ENCODE data around the gene MAEA.

The MAEA gene

GRCh38 chr4:1348746-1349145, 59.1 kb downstream of the MAEA start:
- H3K9ac ChIP-seq: peak overlapping the region in 10 of 11 experiments; percentile 5 to 96 (median 77); a peak in 9 of 22 replicates
- H3K36me3 ChIP-seq: peaks cover 0 to 26% (median 0%) of the 10 kb centered on the region in 11 experiments; a peak in 7 of 22 replicates
- H3K9me3 ChIP-seq (replicated peaks in 1 of 11): no peaks in the 10 kb centered on the region
- peak overlapping the region in 1 of 10 experiments; percentile 95; a peak in 2 of 20 replicates for H3K4me3 ChIP-seq
- peaks cover 37 to 65% (median 51%) of the 10 kb centered on the region in 10 experiments for H3K4me1 ChIP-seq
- H3K27ac ChIP-seq: peak overlapping the region in 4 of 11 experiments; percentile 21 to 95 (median 93); a peak in 4 of 22 replicates
- no peak for TF ChIP-seq Cebpa-rat (IDR thresholded peaks at IDR 0.05)
- peaks cover 0 to 17% (median 5%) of the 10 kb centered on the region in 11 experiments; a peak in 8 of 22 replicates for H4K20me1 ChIP-seq
- H3K27me3 ChIP-seq: no peaks in the 10 kb centered on the region
- peak overlapping the region; percentile 76 to 97 (median 91) for H3K4me2 ChIP-seq

DNA sequence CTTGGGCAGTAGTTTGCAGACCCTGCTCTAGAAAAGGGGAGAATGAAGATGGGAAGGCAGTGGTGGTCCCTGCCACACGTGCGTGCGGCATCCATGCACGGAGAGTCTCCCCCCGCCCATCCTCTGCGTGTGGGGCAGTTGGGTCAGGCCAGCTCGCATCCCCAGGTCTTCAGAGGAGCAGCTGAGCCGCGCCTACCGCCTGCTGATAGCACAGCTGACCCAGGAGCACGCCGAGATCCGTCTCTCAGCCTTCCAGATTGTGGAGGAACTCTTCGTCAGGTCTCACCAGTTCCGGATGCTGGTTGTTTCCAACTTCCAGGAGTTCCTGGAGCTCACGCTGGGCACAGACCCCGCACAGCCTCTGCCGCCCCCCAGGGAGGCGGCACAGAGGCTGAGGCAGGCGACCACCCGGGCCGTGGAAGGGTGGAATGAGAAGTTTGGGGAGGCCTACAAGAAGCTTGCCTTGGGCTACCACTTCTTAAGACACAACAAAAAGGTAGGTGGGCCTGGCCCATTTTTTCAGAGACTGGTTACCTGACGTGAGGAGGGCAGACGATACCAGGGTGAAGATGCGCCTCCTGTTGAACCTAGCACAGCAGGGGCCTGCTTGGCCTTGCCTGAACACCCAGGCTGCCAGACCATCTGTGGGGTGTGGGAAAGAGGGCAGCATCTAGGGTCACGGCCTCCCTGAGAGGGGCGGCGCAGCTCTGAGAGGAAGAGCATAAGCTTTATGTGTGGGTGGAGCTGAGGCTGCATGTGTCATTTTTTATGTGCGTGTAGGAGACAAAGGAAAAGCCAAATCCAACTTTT, 59.9 kb downstream of the MAEA start:
- Histone ChIP-seq H3K27me3 (no peaks in the 10 kb centered on the region), H3K4me1 (peaks cover 36 to 63% (median 51%) of the 10 kb centered on the region in 10 experiments), H3K36me3 (peaks cover 0 to 29% (median 0%) of the 10 kb centered on the region in 11 experiments; a peak in 7 of 22 replicates), H3K9me3 (replicated peaks in 1 of 11) (no peaks in the 10 kb centered on the region), H3K4me2 (peak overlapping the region in 10 of 11 experiments; percentile 76 to 97 (median 90); a peak in 12 of 22 replicates), H3K4me3 (no peak overlapping the region), H3K27ac (no peak overlapping the region; a peak in 1 of 22 replicates), H3K9ac (peak overlapping the region in 6 of 11 experiments; percentile 11 to 67 (median 38); a peak in 8 of 22 replicates), H4K20me1 (peaks cover 0 to 20% (median 7%) of the 10 kb centered on the region in 11 experiments; a peak in 8 of 22 replicates)
- TF ChIP-seq Cebpa-rat (IDR thresholded peaks at IDR 0.05): no peak

DNA sequence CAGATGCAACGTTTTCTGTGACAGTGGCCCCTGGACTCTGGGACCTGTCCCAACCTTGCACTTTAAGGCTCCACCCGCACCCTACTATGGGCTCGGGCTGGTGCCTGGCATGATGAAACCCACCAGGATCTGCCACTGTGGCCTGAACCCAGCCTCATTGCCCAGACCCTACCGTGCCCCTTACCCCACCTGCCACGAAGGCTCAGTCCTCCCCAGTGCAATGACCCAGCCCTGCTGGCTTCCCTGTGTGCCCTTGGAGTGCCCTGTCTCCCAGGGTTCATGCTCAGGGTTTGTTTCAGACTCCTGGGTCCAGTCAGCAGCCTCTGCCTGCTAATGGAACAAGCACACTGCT, 60.5 kb downstream of the MAEA start:
- no peak for TF ChIP-seq Cebpa-rat (IDR thresholded peaks at IDR 0.05)
- H3K36me3 ChIP-seq: peaks cover 0 to 35% (median 4%) of the 10 kb centered on the region in 11 experiments; a peak in 10 of 22 replicates
- H3K4me2 ChIP-seq: peak overlapping the region in 4 of 11 experiments; percentile 33 to 97 (median 94); a peak in 7 of 22 replicates
- peaks cover 0 to 26% (median 7%) of the 10 kb centered on the region in 11 experiments; a peak in 8 of 22 replicates for H4K20me1 ChIP-seq
- no peaks in the 10 kb centered on the region for H3K27me3 ChIP-seq
- no peak overlapping the region; a peak in 1 of 22 replicates for H3K27ac ChIP-seq
- H3K4me3 ChIP-seq: no peak overlapping the region
- H3K9me3 ChIP-seq (replicated peaks in 1 of 11): no peaks in the 10 kb centered on the region
- H3K9ac ChIP-seq: peak overlapping the region in 4 of 11 experiments; percentile 30 to 67 (median 41); a peak in 4 of 22 replicates
- H3K4me1 ChIP-seq: peaks cover 30 to 58% (median 45%) of the 10 kb centered on the region in 10 experiments

GRCh38 chr4:1351854-1352566, 62.3 kb downstream of the MAEA start:
- Histone ChIP-seq H3K36me3 (peaks cover 0 to 47% (median 7%) of the 10 kb centered on the region in 11 experiments; a peak in 11 of 22 replicates), H3K27ac (no peak overlapping the region; a peak in 1 of 22 replicates), H3K9me3 (replicated peaks in 1 of 11) (no peaks in the 10 kb centered on the region), H3K4me2 (peak overlapping the region; percentile 26 to 66 (median 49); a peak in 20 of 22 replicates), H3K4me3 (no peak overlapping the region), H3K9ac (peak overlapping the region in 4 of 11 experiments; percentile 14 to 36 (median 21); a peak in 2 of 22 replicates), H3K4me1 (peaks cover 25 to 51% (median 39%) of the 10 kb centered on the region in 10 experiments), H3K27me3 (no peaks in the 10 kb centered on the region), H4K20me1 (peaks cover 0 to 39% (median 7%) of the 10 kb centered on the region in 11 experiments; a peak in 9 of 22 replicates)
- TF ChIP-seq Cebpa-rat (IDR thresholded peaks at IDR 0.05): no peak

DNA sequence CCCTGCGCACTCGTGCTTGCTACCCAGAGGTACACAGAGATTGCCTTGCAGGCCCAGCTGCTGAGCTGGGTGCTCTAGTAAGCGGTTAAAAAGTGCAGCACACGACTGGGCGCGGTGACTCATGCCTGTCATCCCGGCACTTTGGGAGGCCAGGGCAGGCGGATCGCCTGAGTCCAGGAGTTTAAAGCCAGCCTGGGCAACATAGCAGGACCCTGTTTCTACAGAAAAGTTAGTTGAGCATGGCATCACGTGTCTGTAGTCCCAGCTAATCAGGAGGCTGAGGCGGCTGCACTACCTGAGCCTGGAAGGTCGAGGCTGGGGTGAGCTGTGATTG, 62.8 kb downstream of the MAEA start:
- H3K4me2 ChIP-seq: no peak overlapping the region
- H4K20me1 ChIP-seq: peaks cover 0 to 44% (median 7%) of the 10 kb centered on the region in 11 experiments; a peak in 9 of 22 replicates
- H3K27ac ChIP-seq: no peak overlapping the region
- no peak overlapping the region for H3K9ac ChIP-seq
- H3K36me3 ChIP-seq: peaks cover 0 to 51% (median 7%) of the 10 kb centered on the region in 11 experiments; a peak in 11 of 22 replicates
- TF ChIP-seq Cebpa-rat (IDR thresholded peaks at IDR 0.05): no peak
- H3K4me1 ChIP-seq: peaks cover 24 to 51% (median 40%) of the 10 kb centered on the region in 10 experiments
- H3K9me3 ChIP-seq (replicated peaks in 1 of 11): no peaks in the 10 kb centered on the region
- H3K4me3 ChIP-seq: no peak overlapping the region
- no peaks in the 10 kb centered on the region for H3K27me3 ChIP-seq

DNA sequence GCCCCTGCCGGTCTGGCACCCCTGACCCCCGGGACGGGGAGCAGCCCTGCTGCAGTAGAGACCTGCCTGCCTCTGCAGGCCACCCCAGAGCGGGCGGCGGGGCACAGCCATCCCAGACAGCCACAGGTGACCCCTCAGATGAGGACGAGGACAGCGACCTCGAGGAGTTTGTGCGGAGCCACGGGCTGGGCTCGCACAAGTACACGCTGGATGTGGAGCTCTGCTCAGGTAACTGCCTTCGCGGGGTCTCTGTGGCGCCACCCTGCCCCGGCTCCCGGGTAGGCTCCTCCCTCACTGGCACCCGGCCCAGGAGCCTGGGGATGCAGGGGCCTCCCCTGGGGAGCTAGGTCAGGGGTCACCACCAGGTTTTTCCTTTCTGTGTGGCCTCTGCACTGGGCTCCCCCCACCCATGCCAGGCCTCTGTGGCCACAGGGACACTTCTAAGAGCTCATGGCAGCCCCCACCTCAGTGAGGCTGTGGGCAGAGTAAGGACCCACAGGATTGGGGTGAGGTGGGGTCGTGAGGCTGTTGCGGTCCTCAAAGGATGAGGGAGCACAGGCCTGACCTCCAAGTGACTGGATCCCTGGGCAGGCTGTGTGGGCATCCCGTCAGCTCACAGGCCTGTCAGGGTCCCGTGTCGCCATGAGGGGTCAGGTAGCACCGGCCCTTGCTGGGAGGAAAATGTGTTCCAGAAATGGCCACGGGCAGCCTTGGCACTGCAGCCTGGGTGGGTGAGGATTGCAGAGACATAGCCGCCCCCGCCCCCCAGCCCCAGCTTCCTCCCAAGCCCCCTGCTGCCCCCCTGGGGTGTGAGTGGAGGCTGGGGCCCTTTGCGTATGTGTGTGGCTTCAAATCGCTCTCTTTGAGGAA, 63.7 kb downstream of the MAEA start:
- Histone ChIP-seq H4K20me1 (peaks cover 0 to 49% (median 7%) of the 10 kb centered on the region in 11 experiments; a peak in 9 of 22 replicates), H3K4me1 (peaks cover 22 to 51% (median 38%) of the 10 kb centered on the region in 10 experiments), H3K4me2 (no peak overlapping the region), H3K36me3 (peaks cover 0 to 60% (median 7%) of the 10 kb centered on the region in 11 experiments; a peak in 11 of 22 replicates), H3K9ac (peak overlapping the region in 1 of 11 experiments; percentile 24; a peak in 1 of 22 replicates), H3K9me3 (replicated peaks in 1 of 11) (no peaks in the 10 kb centered on the region), H3K27ac (no peak overlapping the region), H3K27me3 (no peaks in the 10 kb centered on the region), H3K4me3 (no peak overlapping the region)
- no peak for TF ChIP-seq Cebpa-rat (IDR thresholded peaks at IDR 0.05)

DNA sequence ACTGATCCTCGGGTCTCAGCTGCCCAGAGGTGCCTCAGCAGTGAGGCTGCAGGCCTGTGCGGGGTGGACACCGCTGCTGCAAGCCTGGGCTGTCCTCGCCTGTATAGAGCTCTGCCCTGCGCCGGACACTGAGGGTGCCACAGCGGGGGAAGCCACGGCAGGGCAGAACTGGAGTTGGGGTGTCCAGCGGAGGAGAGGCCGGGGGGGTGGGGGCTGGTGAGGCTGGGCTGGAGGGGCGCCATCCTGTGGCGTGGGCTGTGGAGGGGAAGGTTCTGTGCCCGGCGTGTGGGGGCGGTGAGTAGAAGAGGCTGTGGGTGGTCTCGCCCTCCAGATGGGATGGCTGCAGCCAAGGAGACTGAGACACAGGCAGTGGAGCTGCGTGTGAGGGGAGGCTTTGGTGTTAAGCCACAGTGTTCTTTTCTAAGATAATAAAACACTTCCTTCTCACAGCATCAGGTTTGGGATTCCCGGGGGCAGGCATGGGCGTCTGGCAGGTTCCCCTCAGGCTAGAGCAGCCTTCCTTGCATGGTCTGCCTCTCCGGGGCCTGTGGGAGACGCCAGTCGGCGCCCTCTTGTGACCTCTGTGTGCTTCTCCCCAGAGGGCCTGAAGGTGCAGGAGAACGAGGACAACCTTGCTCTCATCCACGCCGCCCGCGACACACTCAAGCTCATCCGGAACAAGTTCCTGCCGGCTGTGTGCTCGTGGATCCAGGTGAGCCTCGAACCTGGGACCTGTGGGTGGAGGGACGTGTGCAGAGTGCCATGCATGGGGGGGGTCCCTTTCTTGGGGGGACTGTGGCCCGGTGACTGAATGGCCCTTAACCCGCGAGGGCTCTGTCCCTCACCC, 64.7 kb downstream of the MAEA start:
- Histone ChIP-seq H3K4me1 (peaks cover 13 to 51% (median 38%) of the 10 kb centered on the region in 10 experiments), H3K4me3 (no peak overlapping the region), H3K27me3 (peaks cover 0 to 3% (median 0%) of the 10 kb centered on the region in 11 experiments; a peak in 1 of 22 replicates), H3K9ac (no peak overlapping the region), H3K9me3 (replicated peaks in 1 of 11) (no peaks in the 10 kb centered on the region), H3K4me2 (no peak overlapping the region), H3K27ac (no peak overlapping the region), H3K36me3 (peaks cover 0 to 62% (median 7%) of the 10 kb centered on the region in 11 experiments; a peak in 11 of 22 replicates), H4K20me1 (peaks cover 0 to 49% (median 7%) of the 10 kb centered on the region in 11 experiments; a peak in 10 of 22 replicates)
- TF ChIP-seq Cebpa-rat (IDR thresholded peaks at IDR 0.05): no peak
